ENCODE measurements around the gene ALK.

DNA sequence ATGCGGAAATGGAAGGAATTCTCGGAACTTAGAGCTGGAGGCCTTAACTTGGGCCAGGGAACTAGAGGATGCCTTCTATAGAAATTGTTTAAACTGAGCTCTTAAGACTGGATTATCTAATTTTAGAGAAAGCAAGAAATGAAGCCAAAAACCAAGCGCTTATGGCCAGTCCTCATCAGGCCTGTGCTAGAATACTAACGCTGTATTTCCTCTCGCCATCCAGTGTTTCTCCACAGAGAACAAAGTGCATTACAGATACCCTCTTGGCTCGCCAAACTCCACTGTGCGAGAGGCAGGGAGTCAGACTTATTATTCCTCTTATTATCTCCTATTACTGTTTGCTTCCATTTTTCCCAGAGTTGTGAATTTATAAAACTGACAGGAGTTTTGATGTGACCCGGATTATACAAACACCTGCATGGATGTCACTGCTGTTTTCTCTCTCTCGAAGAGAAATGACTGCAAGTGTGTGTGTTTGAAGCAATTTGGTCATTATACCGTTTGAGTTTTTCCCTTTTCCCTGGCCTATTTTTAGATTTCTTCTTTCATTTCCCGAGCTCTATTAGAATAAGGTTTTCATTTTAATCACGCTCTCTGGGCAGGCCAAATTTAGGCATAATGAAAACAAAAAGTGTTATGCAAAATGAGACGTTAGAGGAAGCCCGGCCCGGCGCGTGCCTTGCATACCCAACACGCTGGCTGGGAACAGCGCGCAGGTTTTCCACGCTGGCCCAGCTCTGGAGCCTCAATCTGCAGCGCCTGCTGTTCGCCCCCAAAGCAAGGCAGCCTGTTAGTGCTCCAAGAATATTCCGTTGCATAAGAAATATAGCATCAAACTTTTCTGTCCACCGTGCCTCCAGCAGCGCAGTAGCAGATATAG is 103.3 kb downstream of the ALK start:
- no peak for TF ChIP-seq CTCF (IDR thresholded peaks at IDR 0.05)
- no peak for TF ChIP-seq POLR2A (IDR thresholded peaks at IDR 0.05)
